ENCODE results near the gene DIPK1A. TPM values are rescaled to one million over a fixed set of nuclear protein-coding genes. Genes with fewer than 3 reads are reported as not detected.

The DIPK1A gene
- total RNA-seq, 1 experiment from 2014 or later = 3.8 TPM

- Mint-ChIP-seq H3K36me3 (ENCODE audit: insufficient read depth in 1 of 3, low read depth in 3 of 3) (no peaks in the 10 kb centered on the region), H3K4me1 (peaks cover 2 to 5% of the 10 kb centered on the region in 2 experiments; a peak in 2 of 4 replicates), H3K4me3 (no peak overlapping the region), H3K27ac (no peak overlapping the region; a peak in 1 of 7 replicates), H3K27me3 (ENCODE audit: low read depth) (no peaks in the 10 kb centered on the region), H3K9me3 (no peaks in the 10 kb centered on the region)
- Histone ChIP-seq H3K23ac (ENCODE audit: insufficient read length, low read depth, low read length) (no peak overlapping the region), H4K20me1 (ENCODE audit: control insufficient read depth, insufficient read depth, insufficient read length) (no peaks in the 10 kb centered on the region), H3K79me2 (ENCODE audit: insufficient read depth, low read length) (no peaks in the 10 kb centered on the region), H4K5ac (ENCODE audit: insufficient read length, low read depth, low read length) (no peak overlapping the region), H3K27me3 (ENCODE audit: insufficient read depth, low read length) (no peaks in the 10 kb centered on the region), H2BK5ac (ENCODE audit: insufficient read length, low read length) (no peak overlapping the region), H3K9ac (ENCODE audit: extremely low read depth, insufficient read length, low read length) (no peak overlapping the region), H2BK15ac (ENCODE audit: low read depth, low read length) (no peak overlapping the region), H3T11ph (ENCODE audit: low read length) (no peak overlapping the region), H3K56ac (ENCODE audit: insufficient read length, low read depth, low read length) (no peak overlapping the region), H2AK5ac (ENCODE audit: insufficient read length, low read length) (no peak overlapping the region), H3K23me2 (ENCODE audit: insufficient read length, low read depth, low read length, poor library complexity, severe bottlenecking) (no peaks in the 10 kb centered on the region), H2BK12ac (ENCODE audit: insufficient read length, low read depth, low read length) (no peak overlapping the region), H3K27ac (ENCODE audit: insufficient read length, low read depth, low read length) (no peak overlapping the region), H3K4me2 (ENCODE audit: insufficient read depth, insufficient read length, low read length) (no peak overlapping the region), H3K4ac (ENCODE audit: low read depth, low read length) (no peak overlapping the region), H4K91ac (ENCODE audit: insufficient read length, low read depth, low read length) (no peak overlapping the region), H3K18ac (ENCODE audit: insufficient read length, low read depth, low read length) (no peak overlapping the region), H2BK120ac (ENCODE audit: low read depth, low read length, poor library complexity, severe bottlenecking) (no peak overlapping the region), H3K79me1 (ENCODE audit: insufficient read depth, low read depth, low read length, poor library complexity, severe bottlenecking) (no peaks in the 10 kb centered on the region), H3K4me1 (ENCODE audit: insufficient read depth, low read length) (no peaks in the 10 kb centered on the region), H3K14ac (ENCODE audit: insufficient read depth, low read length) (no peak overlapping the region), H2AFZ (ENCODE audit: low read length) (no peak overlapping the region), H4K8ac (replicated peaks; ENCODE audit: insufficient read length, low read depth, low read length) (no peak overlapping the region), H3K9me3 (ENCODE audit: control insufficient read depth, low read depth, low read length) (no peaks in the 10 kb centered on the region), H2BK20ac (ENCODE audit: low read depth, low read length, poor library complexity, severe bottlenecking) (no peak overlapping the region)
- no peak for TF ChIP-seq CTCF (conservative IDR thresholded peaks at IDR 0.05)
- no peak for DNase-seq
Measured at GRCh38 chr1:92992054-92992453, 30.8 kb upstream of the DIPK1A start.

Data from H9 (cell line).